Measurements from ENCODE around the gene ARHGAP36. TPM values are rescaled to one million over a fixed set of nuclear protein-coding genes. Genes with fewer than 3 reads are reported as not detected.
A peak's percentile ranks its signal among the peaks of the same experiment; 100 is the strongest.

Gene ARHGAP36
- total RNA-seq, 1 experiment from 2014 or later: not detected

DNA sequence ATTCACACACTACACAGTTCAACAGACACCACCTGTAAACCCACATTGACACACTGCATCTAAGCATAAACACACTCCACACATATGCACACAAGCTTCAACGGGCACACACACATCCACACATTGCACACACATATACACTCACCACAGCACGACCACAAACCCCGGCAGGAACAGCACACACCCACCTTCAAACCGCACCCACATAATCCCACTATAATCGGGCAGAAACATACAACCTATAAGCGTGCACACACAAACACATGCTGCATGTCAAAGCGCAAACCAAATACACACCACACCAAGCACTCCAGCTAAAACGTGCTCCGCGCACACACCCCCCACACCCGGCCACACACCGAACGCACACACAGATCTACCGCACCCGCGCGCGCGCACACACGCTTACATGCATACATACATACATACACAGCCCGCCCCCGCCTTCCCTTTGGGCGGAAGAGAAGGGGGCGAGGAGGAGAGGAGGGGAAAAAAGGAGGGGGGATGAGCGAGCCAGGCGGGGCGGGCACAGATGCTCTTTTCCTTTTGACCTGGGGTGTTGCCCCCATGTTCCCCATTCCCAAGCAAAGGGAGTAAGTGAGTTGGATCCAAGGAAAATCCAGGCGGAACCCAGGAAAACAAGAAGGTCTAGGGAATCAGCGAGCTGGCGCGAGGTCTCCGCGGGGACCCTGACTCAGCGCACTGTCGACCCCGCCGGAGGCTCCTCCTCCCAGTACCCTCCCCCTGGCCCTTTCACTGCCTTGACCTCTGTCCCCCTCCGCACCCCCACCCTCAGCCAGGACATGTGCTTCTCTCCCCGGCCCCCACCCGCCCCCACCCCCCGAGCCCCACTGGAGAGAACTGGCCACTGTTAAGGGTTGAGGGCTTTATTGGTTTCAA lies 9.9 kb downstream of the ARHGAP36 start:
- Histone ChIP-seq H3K27me3 (ENCODE audit: control insufficient read depth, insufficient read depth, low read length) (peaks cover 2% of the 10 kb centered on the region; the same call in 1 of the 2 replicates), H3K27ac (ENCODE audit: low read length) (no peak overlapping the region), H3K9me3 (ENCODE audit: control insufficient read depth, insufficient read depth, low read depth, low read length) (no peaks in the 10 kb centered on the region), H3K4me1 (ENCODE audit: control insufficient read depth, insufficient read depth, low read length) (no peaks in the 10 kb centered on the region), H3K4me3 (ENCODE audit: low read depth in 2 of 2, low read length in 2 of 2) (no peak overlapping the region), H3K36me3 (ENCODE audit: control insufficient read depth, insufficient read depth, low read length) (no peaks in the 10 kb centered on the region)
- ChIA-PET CTCF (interaction anchor here (0.6 to 0.8 kb wide), 2 partner anchors 132 to 608 kb away, joined by 3 to 10 read pairs; no protein-coding TSS in a partner anchor), POLR2A (no interaction called here)
- DNase-seq (ENCODE audit: low read depth, low spot score) (no peak), ATAC-seq (no peak)
- intact Hi-C loops (cut with micrococcal nuclease; ENCODE audit: unreplicated experiment): no loop called here
- no TSS peak for BruUV-seq (replicated peaks)
- in situ Hi-C loops (cut with HindIII; ENCODE audit: low pct_unique_long_range_greater_than_20kb, low sequenced_read_pairs): no loop called here
- TF ChIP-seq, protein P1, sequence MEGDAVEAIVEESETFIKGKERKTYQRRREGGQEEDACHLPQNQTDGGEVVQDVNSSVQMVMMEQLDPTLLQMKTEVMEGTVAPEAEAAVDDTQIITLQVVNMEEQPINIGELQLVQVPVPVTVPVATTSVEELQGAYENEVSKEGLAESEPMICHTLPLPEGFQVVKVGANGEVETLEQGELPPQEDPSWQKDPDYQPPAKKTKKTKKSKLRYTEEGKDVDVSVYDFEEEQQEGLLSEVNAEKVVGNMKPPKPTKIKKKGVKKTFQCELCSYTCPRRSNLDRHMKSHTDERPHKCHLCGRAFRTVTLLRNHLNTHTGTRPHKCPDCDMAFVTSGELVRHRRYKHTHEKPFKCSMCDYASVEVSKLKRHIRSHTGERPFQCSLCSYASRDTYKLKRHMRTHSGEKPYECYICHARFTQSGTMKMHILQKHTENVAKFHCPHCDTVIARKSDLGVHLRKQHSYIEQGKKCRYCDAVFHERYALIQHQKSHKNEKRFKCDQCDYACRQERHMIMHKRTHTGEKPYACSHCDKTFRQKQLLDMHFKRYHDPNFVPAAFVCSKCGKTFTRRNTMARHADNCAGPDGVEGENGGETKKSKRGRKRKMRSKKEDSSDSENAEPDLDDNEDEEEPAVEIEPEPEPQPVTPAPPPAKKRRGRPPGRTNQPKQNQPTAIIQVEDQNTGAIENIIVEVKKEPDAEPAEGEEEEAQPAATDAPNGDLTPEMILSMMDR (IDR thresholded peaks at IDR 0.05): no peak
- no peak for TF ChIP-seq TCF7L2 (IDR thresholded peaks at IDR 0.05; ENCODE audit: low read depth, low read length)
- TF ChIP-seq, protein P2, sequence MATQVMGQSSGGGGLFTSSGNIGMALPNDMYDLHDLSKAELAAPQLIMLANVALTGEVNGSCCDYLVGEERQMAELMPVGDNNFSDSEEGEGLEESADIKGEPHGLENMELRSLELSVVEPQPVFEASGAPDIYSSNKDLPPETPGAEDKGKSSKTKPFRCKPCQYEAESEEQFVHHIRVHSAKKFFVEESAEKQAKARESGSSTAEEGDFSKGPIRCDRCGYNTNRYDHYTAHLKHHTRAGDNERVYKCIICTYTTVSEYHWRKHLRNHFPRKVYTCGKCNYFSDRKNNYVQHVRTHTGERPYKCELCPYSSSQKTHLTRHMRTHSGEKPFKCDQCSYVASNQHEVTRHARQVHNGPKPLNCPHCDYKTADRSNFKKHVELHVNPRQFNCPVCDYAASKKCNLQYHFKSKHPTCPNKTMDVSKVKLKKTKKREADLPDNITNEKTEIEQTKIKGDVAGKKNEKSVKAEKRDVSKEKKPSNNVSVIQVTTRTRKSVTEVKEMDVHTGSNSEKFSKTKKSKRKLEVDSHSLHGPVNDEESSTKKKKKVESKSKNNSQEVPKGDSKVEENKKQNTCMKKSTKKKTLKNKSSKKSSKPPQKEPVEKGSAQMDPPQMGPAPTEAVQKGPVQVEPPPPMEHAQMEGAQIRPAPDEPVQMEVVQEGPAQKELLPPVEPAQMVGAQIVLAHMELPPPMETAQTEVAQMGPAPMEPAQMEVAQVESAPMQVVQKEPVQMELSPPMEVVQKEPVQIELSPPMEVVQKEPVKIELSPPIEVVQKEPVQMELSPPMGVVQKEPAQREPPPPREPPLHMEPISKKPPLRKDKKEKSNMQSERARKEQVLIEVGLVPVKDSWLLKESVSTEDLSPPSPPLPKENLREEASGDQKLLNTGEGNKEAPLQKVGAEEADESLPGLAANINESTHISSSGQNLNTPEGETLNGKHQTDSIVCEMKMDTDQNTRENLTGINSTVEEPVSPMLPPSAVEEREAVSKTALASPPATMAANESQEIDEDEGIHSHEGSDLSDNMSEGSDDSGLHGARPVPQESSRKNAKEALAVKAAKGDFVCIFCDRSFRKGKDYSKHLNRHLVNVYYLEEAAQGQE (IDR thresholded peaks at IDR 0.05; ENCODE audit: insufficient read depth in 1 of 2, low read depth in 2 of 2, low read length in 1 of 2): no peak

DNA sequence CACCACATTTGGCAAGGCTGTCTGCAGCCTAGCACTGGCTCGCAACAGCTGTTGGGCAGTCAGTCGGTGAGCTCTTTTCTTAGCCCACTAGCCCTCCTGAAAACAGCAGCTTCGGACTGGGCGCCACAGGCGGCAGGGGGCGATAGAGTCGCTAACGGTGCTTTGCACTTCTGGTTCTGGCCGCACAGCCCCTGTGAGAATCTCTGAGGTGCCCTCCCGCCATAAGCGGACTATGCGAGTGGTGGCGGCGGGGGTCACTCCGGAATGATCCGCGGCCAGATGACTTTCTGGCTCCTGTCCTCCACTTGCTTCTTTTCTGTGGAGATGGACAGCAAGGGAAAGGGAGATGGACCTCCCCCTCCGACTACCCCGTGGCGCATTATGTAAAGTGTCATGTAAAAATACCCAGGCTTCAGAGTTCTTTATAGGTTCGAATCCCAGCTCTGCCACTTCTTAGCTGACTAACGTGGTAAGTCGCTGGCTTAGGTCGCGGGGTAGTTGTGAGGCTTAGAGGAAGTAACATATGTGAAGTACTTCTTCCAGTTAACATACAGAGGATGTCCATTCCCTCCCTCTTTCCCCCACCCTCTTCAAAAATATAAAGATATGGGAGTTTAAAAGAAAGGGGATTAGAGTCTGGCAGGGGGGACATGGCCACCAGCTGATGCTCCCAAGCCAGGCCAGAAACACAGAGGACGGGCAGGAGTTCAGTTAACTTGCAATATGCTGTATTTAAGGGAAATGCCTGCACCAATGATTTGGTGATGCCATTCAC lies 11.0 kb downstream of the ARHGAP36 start:
- ATAC-seq: peak; percentile 57; the same call in 1 of the 2 replicates
- no peaks in the 10 kb centered on the region for H3K9me3 ChIP-seq (ENCODE audit: control insufficient read depth, insufficient read depth, low read depth, low read length)
- no peak for DNase-seq (ENCODE audit: low read depth, low spot score)
- in situ Hi-C loops (cut with HindIII; ENCODE audit: low pct_unique_long_range_greater_than_20kb, low sequenced_read_pairs): no loop called here
- no peaks in the 10 kb centered on the region for H3K36me3 ChIP-seq (ENCODE audit: control insufficient read depth, insufficient read depth, low read length)
- ChIA-PET POLR2A (no interaction called here), CTCF (interaction anchor here (0.6 to 0.8 kb wide), 2 partner anchors 133 to 606 kb away, joined by 3 to 10 read pairs; no protein-coding TSS in a partner anchor)
- H3K27ac ChIP-seq (ENCODE audit: low read length): no peak overlapping the region
- intact Hi-C loops (cut with micrococcal nuclease; ENCODE audit: unreplicated experiment): no loop called here
- no peak overlapping the region for H3K4me3 ChIP-seq (ENCODE audit: low read depth in 2 of 2, low read length in 2 of 2)
- no peaks in the 10 kb centered on the region for H3K4me1 ChIP-seq (ENCODE audit: control insufficient read depth, insufficient read depth, low read length)
- TF ChIP-seq, protein P2 (IDR thresholded peaks at IDR 0.05; ENCODE audit: insufficient read depth in 1 of 2, low read depth in 2 of 2, low read length in 1 of 2): no peak
- TF ChIP-seq, protein P1 (IDR thresholded peaks at IDR 0.05): peak; percentile 55
- no peak for TF ChIP-seq TCF7L2 (IDR thresholded peaks at IDR 0.05; ENCODE audit: low read depth, low read length)
- no peaks in the 10 kb centered on the region; the same call in 1 of the 2 replicates for H3K27me3 ChIP-seq (ENCODE audit: control insufficient read depth, insufficient read depth, low read length)
- BruUV-seq (replicated peaks): TSS peak; percentile 61
